GM12891 (cell line): ENCODE results near the gene ATG7.

Experiments used
- POLR2A ChIP-seq: IDR thresholded peaks from 2 replicates; pipeline ENCODE4 v1.6.1; 2011; ENCODE audit warnings: low read depth, low read length, control low read depth
- POLR2AphosphoS5 ChIP-seq: IDR thresholded peaks from 2 replicates; pipeline ENCODE4 v1.6.1; 2011; ENCODE audit warnings: low read depth, low read length, control low read depth
- POU2F2 ChIP-seq: IDR thresholded peaks from 2 replicates; pipeline ENCODE4 v1.6.1; 2011; ENCODE audit warnings: low read depth, mild to moderate bottlenecking, control low read depth, low read length, moderate library complexity
- SPI1 ChIP-seq: IDR thresholded peaks from 2 replicates; pipeline ENCODE4 v1.6.1; 2011; ENCODE audit warnings: low read depth, low read length, control low read depth
- TAF1 ChIP-seq: IDR thresholded peaks from 2 replicates; pipeline ENCODE4 v1.6.1; 2011; ENCODE audit warnings: low read depth, low read length, control low read depth

GRCh38 chr3:11274566-11275142 is 2.5 kb downstream of the ATG7 start:
- TF ChIP-seq POLR2A, result no peak
- TF ChIP-seq SPI1, result no peak
- no peak for TF ChIP-seq TAF1
- no peak for TF ChIP-seq POLR2AphosphoS5
- TF ChIP-seq POU2F2, result no peak
